Type B pancreatic cell (in vitro differentiated cells): ENCODE measurements around the gene NDUFAF5. TPM values are rescaled to one million over a fixed set of nuclear protein-coding genes. Genes with fewer than 3 reads are reported as not detected.
"Not testable (repeated sequence)": the region's sequence is repeated elsewhere in the genome, so short reads cannot be mapped to it uniquely, and the experiment has no call there.

Source experiments
- DNase-seq: peaks from one replicate; pipeline ENCODE4 v3.0.0; 2021; ENCODE audit warnings: mixed read lengths; ENCODE audit not compliant: unreplicated experiment; ENCODE audit errors: extremely low spot score
- H3K27ac Mint-ChIP-seq: 2 replicates; pipeline ENCODE4 v1.8.0; 2021; ENCODE audit warnings: mild to moderate bottlenecking, mixed read lengths
- H3K27me3 Mint-ChIP-seq: 2 replicates; pipeline ENCODE4 v1.8.0; 2021; ENCODE audit warnings: mixed read lengths
- H3K36me3 Mint-ChIP-seq: 2 replicates; pipeline ENCODE4 v1.8.0; 2021; ENCODE audit warnings: mixed read lengths
- H3K4me1 Mint-ChIP-seq: one replicate; pipeline ENCODE4 v1.8.0; 2021; ENCODE audit warnings: mixed read lengths; ENCODE audit not compliant: unreplicated experiment
- H3K4me3 Mint-ChIP-seq: 2 replicates; pipeline ENCODE4 v1.8.0; 2021; ENCODE audit warnings: mild to moderate bottlenecking, mixed read lengths
- H3K9me3 Mint-ChIP-seq: 2 replicates; pipeline ENCODE4 v1.8.0; 2021; ENCODE audit warnings: mixed read lengths
- CTCF ChIP-seq: fragments of 200-600 bp; sonication (generic); conservative IDR thresholded peaks from 2 replicates; pipeline ENCODE4 v1.5.0; 2021; ENCODE audit warnings: antibody characterized with exemption, mild to moderate bottlenecking
- long read RNA-seq: library from polyadenylated mRNA; unstranded; transcript quantifications from one replicate; pipeline ENCODE4 v2.0.0, GENCODE V29; 2020
- total RNA-seq: library from RNA; stranded (reverse); gene quantifications from 2 replicates; pipeline ENCODE4 v1.2.1, GENCODE V29; 2021; ENCODE audit warnings: low replicate concordance

Gene NDUFAF5
- total RNA-seq = 24.6 and 26.1 TPM in 2 replicates
- long read RNA-seq, full-length matches to known transcripts = 15 of 33 reads
- long read RNA-seq, partial matches to known transcripts = 2 of 33 reads
- long read RNA-seq, other reads (novel, unspliced or antisense) = 16 of 33 reads

- no peaks in the 10 kb centered on the region for H3K27me3 Mint-ChIP-seq
- peak within 1 kb of the TSS; percentile 100 for H3K4me3 Mint-ChIP-seq
- no peaks in the 10 kb centered on the region for H3K9me3 Mint-ChIP-seq
Measured at GRCh38 chr20:13784893-13785715, at the start of gene NDUFAF5, which contains the start of gene ESF1. Gene NDUFAF5 (plus strand): TSS chr20:13785028. CDS start chr20:13785069, 41 bp downstream. Gene ESF1 (minus strand): TSS chr20:13784919. CDS start chr20:13783140, 1,779 bp downstream.

GRCh38 chr20:13735826-13736225 is 49.0 kb upstream of the NDUFAF5 start:
- no peak for TF ChIP-seq CTCF
- no peak for DNase-seq
- Mint-ChIP-seq H3K4me3 (no peak overlapping the region), H3K27ac (no peak overlapping the region), H3K36me3 (peaks cover 34% of the 10 kb centered on the region), H3K9me3 (peaks cover under 1% of the 10 kb centered on the region), H3K27me3 (no peaks in the 10 kb centered on the region), H3K4me1 (no peaks in the 10 kb centered on the region)

More at GRCh38 chr20:13784893-13785715, at the start of gene NDUFAF5, which contains the start of gene ESF1:
- Mint-ChIP-seq H3K4me1 (peaks cover 34% of the 10 kb centered on the region), H3K36me3 (peaks cover 25% of the 10 kb centered on the region), H3K27ac (peak within 1 kb of the TSS; percentile 95)
- TF ChIP-seq CTCF = peak; percentile 21
- DNase-seq = peak; percentile 96

- DNase-seq = no peak
- Mint-ChIP-seq H3K27ac (no peak overlapping the region), H3K4me3 (no peak overlapping the region), H3K9me3 (peaks cover 5% of the 10 kb centered on the region), H3K4me1 (no peaks in the 10 kb centered on the region), H3K27me3 (no peaks in the 10 kb centered on the region), H3K36me3 (peaks cover 37% of the 10 kb centered on the region)
- no peak for TF ChIP-seq CTCF
Measured at GRCh38 chr20:13736436-13737191, 48.2 kb upstream of the NDUFAF5 start.

- DNase-seq, H3K4me3 Mint-ChIP-seq, H3K27me3 Mint-ChIP-seq, H3K27ac Mint-ChIP-seq, H3K9me3 Mint-ChIP-seq, H3K4me1 Mint-ChIP-seq: not testable (repeated sequence)
- peaks cover 38% of the 10 kb centered on the region for H3K36me3 Mint-ChIP-seq
Measured at GRCh38 chr20:13738187-13738586, 46.6 kb upstream of the NDUFAF5 start.

- no peaks in the 10 kb centered on the region for H3K27me3 Mint-ChIP-seq
- H3K4me3 Mint-ChIP-seq = no peak overlapping the region
- H3K27ac Mint-ChIP-seq = no peak overlapping the region
- DNase-seq = no peak
- no peaks in the 10 kb centered on the region for H3K4me1 Mint-ChIP-seq
- peaks cover 5% of the 10 kb centered on the region for H3K9me3 Mint-ChIP-seq
- H3K36me3 Mint-ChIP-seq = peaks cover 52% of the 10 kb centered on the region
- no peak for TF ChIP-seq CTCF
Measured at GRCh38 chr20:13739731-13740649, 44.8 kb upstream of the NDUFAF5 start.
